ENCODE data around the gene SEMA4C.

SEMA4C gene

DNA sequence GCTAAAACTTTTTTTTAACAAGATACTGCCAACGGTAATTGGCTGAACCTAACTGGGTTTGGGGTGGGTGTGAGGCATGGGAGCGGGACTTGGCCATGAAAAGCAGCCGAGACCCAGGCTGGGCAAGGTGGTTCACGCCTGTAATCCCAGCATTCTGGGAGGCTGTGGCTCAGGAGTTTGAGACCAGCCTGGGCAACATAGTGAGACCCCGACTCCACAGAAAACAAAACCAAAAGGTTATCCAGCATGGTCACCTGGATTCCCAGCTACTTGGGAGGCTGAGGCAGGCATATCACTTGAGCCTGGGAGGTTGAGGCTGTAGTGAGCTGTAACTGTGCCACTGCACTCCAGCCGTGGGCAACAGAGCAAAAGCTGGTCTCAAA lies 11.0 kb upstream of the SEMA4C start:
- WGBS, 2 donors (ENCODE audit: extremely low coverage in 2 of 2, insufficient read length in 2 of 2, insufficient replicate concordance in 1 of 2), result no CpG with 5 or more reads among the region's 6 CpGs
- H3K27me3 ChIP-seq (ENCODE audit: control insufficient read depth in 3 of 3, insufficient read depth in 3 of 3, low read depth in 1 of 3, low read length in 3 of 3), result no peaks in the 10 kb centered on the region
- H2BK5ac ChIP-seq (ENCODE audit: low read length), result peak overlapping the region; percentile 39
- H4K91ac ChIP-seq (ENCODE audit: low read depth, low read length, poor library complexity), result no peak overlapping the region
- no peak overlapping the region for H3K4me2 ChIP-seq (ENCODE audit: insufficient read depth, low read length, poor library complexity, severe bottlenecking)
- no peak overlapping the region for H3K4ac ChIP-seq (ENCODE audit: low read length)
- no peak overlapping the region for H3K27ac ChIP-seq (replicated peaks; ENCODE audit: low read length)
- H3K4me1 ChIP-seq (ENCODE audit: control insufficient read depth in 2 of 2, insufficient read depth in 1 of 2, low read depth in 1 of 2, low read length in 2 of 2), result peaks cover 39 to 41% of the 10 kb centered on the region in 2 donors
- no peaks in the 10 kb centered on the region for H3K9me3 ChIP-seq (replicated peaks in 1 of 2; ENCODE audit: control insufficient read depth in 2 of 2, insufficient read depth in 1 of 2, low read depth in 1 of 2, low read length in 2 of 2)
- H3K23ac ChIP-seq (ENCODE audit: low read depth, low read length, poor library complexity), result no peak overlapping the region
- H2BK15ac ChIP-seq (ENCODE audit: low read length), result no peak overlapping the region
- peak overlapping the region; percentile 81 for H3K18ac ChIP-seq (ENCODE audit: low read length)
- H4K8ac ChIP-seq (ENCODE audit: low read depth, low read length), result no peak overlapping the region
- H2BK120ac ChIP-seq (ENCODE audit: low read depth, low read length), result no peak overlapping the region
- H3K14ac ChIP-seq (ENCODE audit: low read length), result no peak overlapping the region
- no peaks in the 10 kb centered on the region for H3K79me1 ChIP-seq (ENCODE audit: low read depth, low read length)
- H2AFZ ChIP-seq (ENCODE audit: low read length), result peak overlapping the region; percentile 86
- no peak for DNase-seq (ENCODE audit: low spot score)
- no peak overlapping the region for H3K4me3 ChIP-seq (ENCODE audit: low read length in 2 of 2)
- peak overlapping the region; percentile 30 for H2BK12ac ChIP-seq (ENCODE audit: low read length)
- H3K9ac ChIP-seq (ENCODE audit: low read depth, low read length, poor library complexity), result no peak overlapping the region
- H3K36me3 ChIP-seq (replicated peaks in 1 of 2; ENCODE audit: control insufficient read depth in 2 of 2, insufficient read depth in 2 of 2, low read length in 2 of 2), result no peaks in the 10 kb centered on the region
- H2AK5ac ChIP-seq (ENCODE audit: low read depth, low read length), result no peak overlapping the region

DNA sequence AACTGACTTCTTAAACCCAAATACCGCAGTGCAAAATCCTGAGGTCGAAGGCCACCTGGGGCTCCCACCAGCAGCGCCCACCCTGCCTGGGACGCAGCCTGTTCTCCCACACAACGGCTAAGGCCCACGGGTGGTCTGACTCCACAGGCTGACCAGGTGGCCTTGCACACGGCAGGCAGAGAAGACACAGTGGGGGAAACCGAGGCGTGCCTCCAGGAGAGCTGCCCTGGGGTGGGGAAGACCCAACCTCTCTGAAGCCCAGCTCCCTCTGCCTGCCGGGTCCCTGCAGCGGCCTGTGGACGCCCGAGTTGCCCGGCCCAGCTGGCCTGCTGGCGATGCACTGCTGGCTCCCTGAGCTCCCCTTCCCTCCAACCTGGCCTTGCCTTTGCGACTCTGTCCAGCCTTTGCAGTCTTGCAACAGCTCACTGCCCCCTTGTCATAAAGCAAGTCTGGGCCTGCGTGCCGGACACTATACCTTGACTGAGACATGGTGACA lies 9.7 kb upstream of the SEMA4C start:
- Histone ChIP-seq H3K9me3 (replicated peaks in 1 of 2; ENCODE audit: control insufficient read depth in 2 of 2, insufficient read depth in 1 of 2, low read depth in 1 of 2, low read length in 2 of 2) (no peaks in the 10 kb centered on the region), H3K4me1 (ENCODE audit: control insufficient read depth in 2 of 2, insufficient read depth in 1 of 2, low read depth in 1 of 2, low read length in 2 of 2) (peaks cover 51 to 52% of the 10 kb centered on the region in 2 donors), H2BK15ac (ENCODE audit: low read length) (peak overlapping the region; percentile 99), H3K18ac (ENCODE audit: low read length) (peak overlapping the region; percentile 77), H4K91ac (ENCODE audit: low read depth, low read length, poor library complexity) (peak overlapping the region; percentile 94), H3K4me3 (ENCODE audit: low read length in 2 of 2) (no peak overlapping the region), H3K4me2 (ENCODE audit: insufficient read depth, low read length, poor library complexity, severe bottlenecking) (no peak overlapping the region), H3K79me1 (ENCODE audit: low read depth, low read length) (no peaks in the 10 kb centered on the region), H3K27me3 (ENCODE audit: control insufficient read depth in 3 of 3, insufficient read depth in 3 of 3, low read depth in 1 of 3, low read length in 3 of 3) (no peaks in the 10 kb centered on the region), H2BK120ac (ENCODE audit: low read depth, low read length) (no peak overlapping the region), H3K27ac (replicated peaks; ENCODE audit: low read length) (no peak overlapping the region), H2BK5ac (ENCODE audit: low read length) (peak overlapping the region; percentile 21), H3K14ac (ENCODE audit: low read length) (peak overlapping the region; percentile 64), H2AK5ac (ENCODE audit: low read depth, low read length) (peak overlapping the region; percentile 94), H3K36me3 (replicated peaks in 1 of 2; ENCODE audit: control insufficient read depth in 2 of 2, insufficient read depth in 2 of 2, low read length in 2 of 2) (no peaks in the 10 kb centered on the region), H2AFZ (ENCODE audit: low read length) (peak overlapping the region; percentile 58), H3K9ac (ENCODE audit: low read depth, low read length, poor library complexity) (no peak overlapping the region), H2BK12ac (ENCODE audit: low read length) (peak overlapping the region; percentile 98), H3K23ac (ENCODE audit: low read depth, low read length, poor library complexity) (peak overlapping the region; percentile 59), H3K4ac (ENCODE audit: low read length) (no peak overlapping the region), H4K8ac (ENCODE audit: low read depth, low read length) (no peak overlapping the region)
- no peak for DNase-seq (ENCODE audit: low spot score)
- no CpG with 5 or more reads among the region's 18 CpGs for WGBS, 2 donors (ENCODE audit: extremely low coverage in 2 of 2, insufficient read length in 2 of 2, insufficient replicate concordance in 1 of 2)

DNA sequence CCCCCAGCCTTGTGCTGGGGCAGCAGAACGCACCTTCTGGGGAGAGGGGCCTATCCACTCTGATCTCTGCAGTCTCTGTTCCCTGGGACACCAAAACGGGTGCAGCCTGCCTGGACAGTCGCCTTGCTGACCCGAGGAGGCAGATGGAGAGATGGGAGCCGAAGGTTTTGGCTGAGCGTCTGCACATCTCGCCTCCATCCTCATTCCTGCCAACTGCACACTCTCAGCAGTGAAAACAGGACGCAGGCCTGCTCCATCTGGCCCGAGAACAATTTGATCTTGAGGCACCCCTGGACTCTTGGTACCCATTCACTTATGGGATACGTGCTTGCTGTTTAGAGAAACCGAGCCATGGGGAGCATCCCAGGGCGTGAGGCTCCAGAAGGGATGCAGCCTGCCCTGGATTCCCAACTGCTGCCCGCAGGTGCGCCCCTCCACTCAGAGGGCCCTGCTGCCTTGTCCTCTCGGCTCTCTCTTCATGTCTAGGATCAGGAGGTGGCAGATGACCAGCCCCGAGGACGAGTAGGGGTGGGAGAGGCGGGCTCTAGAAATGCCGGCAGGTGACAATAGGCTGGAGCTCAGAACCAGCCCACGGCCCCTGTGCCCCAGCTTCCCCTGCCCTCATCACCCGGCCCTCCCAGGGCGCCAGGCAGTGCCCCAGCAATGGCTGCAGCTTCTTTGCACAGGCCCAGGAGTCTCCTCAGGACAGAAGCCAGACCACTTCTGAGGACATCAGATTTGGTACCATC lies 9.1 kb upstream of the SEMA4C start:
- Histone ChIP-seq H3K36me3 (replicated peaks in 1 of 2; ENCODE audit: control insufficient read depth in 2 of 2, insufficient read depth in 2 of 2, low read length in 2 of 2) (no peaks in the 10 kb centered on the region), H3K23ac (ENCODE audit: low read depth, low read length, poor library complexity) (peak overlapping the region; percentile 59), H2AFZ (ENCODE audit: low read length) (peak overlapping the region; percentile 70), H3K27me3 (ENCODE audit: control insufficient read depth in 3 of 3, insufficient read depth in 3 of 3, low read depth in 1 of 3, low read length in 3 of 3) (no peaks in the 10 kb centered on the region), H2BK12ac (ENCODE audit: low read length) (peak overlapping the region; percentile 42), H3K4me1 (ENCODE audit: control insufficient read depth in 2 of 2, insufficient read depth in 1 of 2, low read depth in 1 of 2, low read length in 2 of 2) (peaks cover 51 to 55% of the 10 kb centered on the region in 2 donors), H3K9me3 (replicated peaks in 1 of 2; ENCODE audit: control insufficient read depth in 2 of 2, insufficient read depth in 1 of 2, low read depth in 1 of 2, low read length in 2 of 2) (no peaks in the 10 kb centered on the region), H3K4me3 (ENCODE audit: low read length in 2 of 2) (no peak overlapping the region), H4K8ac (ENCODE audit: low read depth, low read length) (no peak overlapping the region), H2BK120ac (ENCODE audit: low read depth, low read length) (no peak overlapping the region), H3K9ac (ENCODE audit: low read depth, low read length, poor library complexity) (peak overlapping the region; percentile 46), H3K79me1 (ENCODE audit: low read depth, low read length) (no peaks in the 10 kb centered on the region), H3K27ac (replicated peaks; ENCODE audit: low read length) (no peak overlapping the region), H2AK5ac (ENCODE audit: low read depth, low read length) (peak overlapping the region; percentile 34), H3K14ac (ENCODE audit: low read length) (no peak overlapping the region), H2BK15ac (ENCODE audit: low read length) (peak overlapping the region; percentile 99), H2BK5ac (ENCODE audit: low read length) (peak overlapping the region; percentile 21), H3K4me2 (ENCODE audit: insufficient read depth, low read length, poor library complexity, severe bottlenecking) (no peak overlapping the region), H3K4ac (ENCODE audit: low read length) (peak overlapping the region; percentile 15), H4K91ac (ENCODE audit: low read depth, low read length, poor library complexity) (peak overlapping the region; percentile 94), H3K18ac (ENCODE audit: low read length) (peak overlapping the region; percentile 81)
- no peak for DNase-seq (ENCODE audit: low spot score)
- WGBS, 2 donors (ENCODE audit: extremely low coverage in 2 of 2, insufficient read length in 2 of 2, insufficient replicate concordance in 1 of 2), result no CpG with 5 or more reads among the region's 22 CpGs

DNA sequence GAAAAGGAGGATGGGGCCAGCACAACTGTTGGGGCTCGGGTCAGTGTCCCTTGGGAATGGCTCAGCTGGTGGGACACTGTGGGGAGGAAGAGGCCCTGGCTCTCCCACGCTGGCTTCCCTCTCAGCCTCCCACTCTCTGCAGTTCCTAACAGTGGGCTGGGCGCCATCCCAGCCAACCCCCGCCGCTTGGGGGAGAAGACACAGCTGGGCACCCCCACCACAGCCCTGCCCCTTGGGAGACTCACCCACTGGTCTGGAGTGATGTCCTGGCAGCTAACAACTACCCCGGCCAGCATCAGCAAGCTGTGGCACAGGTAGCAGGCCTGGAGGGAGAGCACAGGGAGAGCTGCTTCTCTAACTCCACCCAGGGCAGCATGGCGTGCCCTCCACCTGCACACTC lies 8.3 kb upstream of the SEMA4C start:
- no peaks in the 10 kb centered on the region for H3K36me3 ChIP-seq (replicated peaks in 1 of 2; ENCODE audit: control insufficient read depth in 2 of 2, insufficient read depth in 2 of 2, low read length in 2 of 2)
- peak overlapping the region; percentile 32 for H2BK120ac ChIP-seq (ENCODE audit: low read depth, low read length)
- H3K4me3 ChIP-seq (ENCODE audit: low read length in 2 of 2), result peak overlapping the region in 1 of 2 donors; percentile 18
- H3K27ac ChIP-seq (replicated peaks; ENCODE audit: low read length), result no peak overlapping the region
- H3K4ac ChIP-seq (ENCODE audit: low read length), result peak overlapping the region; percentile 43
- peak overlapping the region; percentile 99 for H2BK15ac ChIP-seq (ENCODE audit: low read length)
- H2AK5ac ChIP-seq (ENCODE audit: low read depth, low read length), result peak overlapping the region; percentile 82
- peak overlapping the region; percentile 55 for H2BK5ac ChIP-seq (ENCODE audit: low read length)
- no peak overlapping the region for H3K9ac ChIP-seq (ENCODE audit: low read depth, low read length, poor library complexity)
- H3K27me3 ChIP-seq (ENCODE audit: control insufficient read depth in 3 of 3, insufficient read depth in 3 of 3, low read depth in 1 of 3, low read length in 3 of 3), result no peaks in the 10 kb centered on the region
- no CpG with 5 or more reads among the region's 7 CpGs for WGBS, 2 donors (ENCODE audit: extremely low coverage in 2 of 2, insufficient read length in 2 of 2, insufficient replicate concordance in 1 of 2)
- H2BK12ac ChIP-seq (ENCODE audit: low read length), result peak overlapping the region; percentile 59
- no peak overlapping the region for H4K8ac ChIP-seq (ENCODE audit: low read depth, low read length)
- no peak overlapping the region for H3K14ac ChIP-seq (ENCODE audit: low read length)
- H2AFZ ChIP-seq (ENCODE audit: low read length), result peak overlapping the region; percentile 70
- H3K4me2 ChIP-seq (ENCODE audit: insufficient read depth, low read length, poor library complexity, severe bottlenecking), result no peak overlapping the region
- H3K23ac ChIP-seq (ENCODE audit: low read depth, low read length, poor library complexity), result peak overlapping the region; percentile 10
- H3K4me1 ChIP-seq (ENCODE audit: control insufficient read depth in 2 of 2, insufficient read depth in 1 of 2, low read depth in 1 of 2, low read length in 2 of 2), result peaks cover 53 to 55% of the 10 kb centered on the region in 2 donors
- no peak for DNase-seq (ENCODE audit: low spot score)
- H3K79me1 ChIP-seq (ENCODE audit: low read depth, low read length), result no peaks in the 10 kb centered on the region
- H3K18ac ChIP-seq (ENCODE audit: low read length), result peak overlapping the region; percentile 87
- no peaks in the 10 kb centered on the region for H3K9me3 ChIP-seq (replicated peaks in 1 of 2; ENCODE audit: control insufficient read depth in 2 of 2, insufficient read depth in 1 of 2, low read depth in 1 of 2, low read length in 2 of 2)
- H4K91ac ChIP-seq (ENCODE audit: low read depth, low read length, poor library complexity), result peak overlapping the region; percentile 86
